CD4-positive, alpha-beta T cell treated with Interleukin-6 for 4 hours (primary cell): ENCODE measurements around the gene KIF26B.
"Not testable (repeated sequence)": the region's sequence is repeated elsewhere in the genome, so short reads cannot be mapped to it uniquely, and the experiment has no call there.

ENCODE experiments used
- DNase-seq: peaks from one replicate; pipeline ENCODE4 v3.0.0-alpha.2; 2020; ENCODE audit warnings: mixed read lengths

The KIF26B gene

DNA sequence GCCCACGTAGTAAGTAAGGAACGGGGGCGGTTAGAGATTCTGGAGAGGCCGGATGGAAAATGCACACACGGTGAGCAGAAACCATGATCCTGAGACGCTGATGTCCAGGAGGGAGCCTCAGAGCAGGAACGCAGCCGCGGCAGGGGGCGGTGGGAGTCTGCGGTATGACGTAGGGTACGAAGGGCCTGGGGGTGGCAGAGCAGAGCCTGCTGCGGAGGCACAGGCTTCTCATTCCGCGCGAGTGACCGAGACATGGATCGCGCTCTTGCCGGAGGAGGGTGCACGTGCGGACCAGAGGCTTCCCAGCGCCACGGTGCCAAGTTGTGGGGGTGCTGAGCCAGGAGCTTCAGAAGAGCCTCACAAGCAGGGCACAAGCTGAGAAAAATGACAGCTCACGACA lies 176.2 kb downstream of the KIF26B start:
- no peak for DNase-seq

- DNase-seq = no peak
Measured at GRCh38 chr1:245332085-245332484, 177.3 kb downstream of the KIF26B start.

DNA sequence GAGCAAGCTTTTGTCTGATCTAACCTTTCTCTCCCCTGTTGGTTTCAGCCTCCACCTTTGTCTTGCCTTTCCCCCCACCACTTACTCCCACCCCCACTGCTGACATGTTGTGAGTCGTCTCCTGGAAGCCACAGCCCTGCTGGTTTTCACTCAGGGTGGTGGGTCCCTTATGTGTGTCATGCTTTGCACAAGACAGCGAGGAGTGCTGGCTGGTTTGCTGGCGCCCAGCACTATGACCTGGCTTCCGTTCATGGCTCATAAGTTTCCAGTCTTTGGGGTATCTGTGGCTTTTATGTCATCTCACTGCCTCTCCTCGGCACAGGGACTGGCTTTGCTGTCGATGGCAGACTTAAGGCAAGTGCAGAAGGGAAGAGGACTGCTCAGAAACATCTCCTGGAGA lies 177.7 kb downstream of the KIF26B start:
- no peak for DNase-seq

- no peak for DNase-seq
Measured at GRCh38 chr1:245334235-245334634, 179.4 kb downstream of the KIF26B start.

DNA sequence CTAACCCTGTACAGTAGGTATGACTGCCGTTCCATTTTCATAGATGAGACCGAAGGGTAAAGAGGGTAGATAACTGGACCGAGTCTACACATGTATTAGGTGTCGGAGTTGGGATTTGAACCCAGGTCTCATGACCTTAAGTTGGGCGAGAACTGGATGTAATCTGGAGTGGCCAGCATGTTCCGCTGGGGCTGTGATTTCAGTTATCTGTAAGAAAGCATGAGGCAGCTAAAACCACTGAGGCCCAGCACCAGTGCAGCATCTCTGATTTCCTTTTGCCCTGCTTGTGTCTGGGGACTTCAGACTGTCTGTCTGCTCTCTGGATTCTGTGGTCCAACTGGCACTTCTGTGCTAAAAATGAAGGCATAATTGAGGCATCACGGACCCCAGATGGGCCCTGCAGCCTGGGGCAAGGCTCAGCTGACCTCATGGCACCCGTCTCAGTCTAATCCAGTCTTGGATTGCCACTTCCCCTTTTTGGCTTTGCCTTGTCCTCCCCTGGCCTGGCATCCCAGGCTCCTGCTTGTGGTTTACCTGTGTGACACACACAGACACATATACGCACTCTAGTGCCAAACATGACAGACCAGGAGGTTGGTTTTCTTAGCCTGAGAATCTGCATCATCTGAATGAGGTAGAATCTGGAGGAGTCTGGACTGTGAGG lies 180.2 kb downstream of the KIF26B start:
- DNase-seq = no peak

DNA sequence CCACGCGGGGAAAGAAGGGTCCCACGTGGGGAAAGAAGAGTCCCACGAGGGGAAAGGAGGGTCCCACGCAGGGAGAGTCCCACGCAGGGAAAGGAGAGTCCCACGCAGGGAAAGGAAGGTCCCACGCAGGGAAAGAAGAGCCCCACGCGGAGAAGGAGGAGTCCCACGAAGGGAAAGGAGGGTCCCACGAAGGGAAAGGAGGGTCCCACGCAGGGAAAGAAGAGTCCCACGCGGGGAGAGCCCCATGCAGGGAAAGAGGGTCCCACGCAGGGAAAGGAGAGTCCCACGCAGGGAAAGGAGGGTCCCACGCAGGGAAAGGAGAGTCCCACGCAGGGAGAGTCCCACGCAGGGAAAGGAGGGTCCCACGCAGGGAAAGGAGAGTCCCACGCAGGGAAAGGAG lies 180.9 kb downstream of the KIF26B start:
- not testable (repeated sequence) for DNase-seq

DNA sequence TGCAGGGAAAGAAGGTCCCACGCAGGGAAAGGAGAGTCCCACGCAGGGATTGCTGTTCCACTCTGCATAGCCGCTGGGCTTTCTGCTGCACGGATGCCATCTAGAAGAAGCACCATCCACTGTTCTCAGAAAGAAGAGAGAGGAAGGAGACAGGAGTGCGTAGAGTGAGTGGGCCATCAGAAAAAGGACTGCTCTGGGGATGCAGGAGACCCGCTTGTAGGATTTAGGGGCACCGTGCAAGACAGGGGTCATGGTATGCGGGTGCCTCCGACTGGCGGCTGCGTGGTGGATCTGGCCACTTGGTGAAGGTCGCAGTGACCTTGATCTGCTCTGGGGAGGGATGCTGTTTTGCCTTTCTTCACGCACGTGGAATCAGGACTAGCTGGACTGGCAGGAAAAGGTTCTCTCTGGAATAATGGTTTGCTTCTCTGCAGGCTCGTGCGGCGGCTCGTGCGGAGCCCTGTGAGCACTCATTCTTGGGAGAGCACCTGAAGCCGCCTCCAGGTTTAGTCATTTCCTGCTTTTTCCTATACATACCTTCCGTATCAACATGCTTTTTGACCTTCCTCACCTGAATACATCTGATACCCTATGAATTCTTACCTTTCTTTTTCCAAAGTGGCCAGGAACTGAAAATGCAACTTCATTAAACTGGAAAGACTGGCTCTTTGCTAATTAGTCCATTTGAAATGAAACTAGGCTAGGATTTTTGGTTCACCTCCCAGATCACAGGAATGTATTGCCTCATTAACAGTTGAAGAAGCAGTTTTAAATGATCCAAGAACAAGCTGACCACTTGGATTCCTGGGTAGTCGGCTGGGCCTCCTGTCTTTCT lies 181.6 kb downstream of the KIF26B start:
- DNase-seq = no peak

- not testable (repeated sequence) for DNase-seq
Measured at GRCh38 chr1:245336984-245337355, 182.2 kb downstream of the KIF26B start.

DNA sequence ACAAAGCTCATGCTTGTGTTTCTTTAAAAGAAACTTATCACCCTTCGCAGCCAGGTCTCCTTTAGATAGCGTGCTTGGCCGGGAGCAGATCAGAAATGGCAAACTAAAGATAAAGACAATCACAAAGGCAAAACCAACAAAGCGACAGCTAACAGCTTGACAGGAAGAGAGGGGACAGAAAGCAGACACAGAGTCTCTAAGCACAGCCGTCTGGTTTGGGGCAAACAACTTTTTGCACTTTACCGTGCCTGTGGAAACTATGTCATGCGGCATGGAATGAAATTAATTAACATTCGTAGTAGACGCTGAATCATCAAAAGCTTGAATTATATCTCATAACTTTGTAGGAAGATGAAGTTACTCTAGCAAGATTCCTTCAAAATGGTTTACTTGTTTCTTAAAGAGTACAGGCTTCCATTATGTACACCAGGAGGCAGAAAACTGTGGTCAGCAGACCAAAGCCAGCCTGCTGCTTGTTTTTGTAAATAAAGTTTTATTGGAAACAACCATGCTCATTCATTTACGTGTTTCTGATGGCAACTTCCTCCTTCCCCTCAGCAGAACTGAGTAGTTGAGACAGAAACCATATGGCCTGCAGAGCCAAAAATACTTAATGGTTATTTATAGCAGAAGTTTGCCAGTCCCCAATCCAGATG lies 183.2 kb downstream of the KIF26B start:
- no peak for DNase-seq

GRCh38 chr1:245338485-245338877 lies 183.7 kb downstream of the KIF26B start:
- no peak for DNase-seq

DNA sequence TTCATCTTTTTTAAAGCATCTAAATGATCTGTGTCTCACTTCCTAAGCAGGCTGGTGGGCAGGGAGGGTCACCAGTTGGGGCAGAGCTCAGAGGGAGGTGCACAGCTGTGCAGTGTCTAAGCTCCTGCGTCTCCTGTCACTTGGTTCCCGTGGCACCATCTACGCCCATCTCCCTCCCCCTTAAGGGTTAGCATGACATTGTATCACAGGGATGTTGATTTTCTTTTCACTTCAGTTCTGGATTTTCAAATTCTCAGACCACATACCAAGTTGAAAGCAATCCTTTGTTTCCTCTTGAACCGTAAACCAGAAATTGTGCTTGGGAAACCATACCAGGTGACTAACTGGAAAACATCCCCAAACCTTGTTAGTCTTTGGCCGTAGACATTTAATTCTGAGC lies 187.0 kb downstream of the KIF26B start:
- DNase-seq = no peak

- no peak for DNase-seq
Measured at GRCh38 chr1:245345191-245345884, 190.6 kb downstream of the KIF26B start.

DNA sequence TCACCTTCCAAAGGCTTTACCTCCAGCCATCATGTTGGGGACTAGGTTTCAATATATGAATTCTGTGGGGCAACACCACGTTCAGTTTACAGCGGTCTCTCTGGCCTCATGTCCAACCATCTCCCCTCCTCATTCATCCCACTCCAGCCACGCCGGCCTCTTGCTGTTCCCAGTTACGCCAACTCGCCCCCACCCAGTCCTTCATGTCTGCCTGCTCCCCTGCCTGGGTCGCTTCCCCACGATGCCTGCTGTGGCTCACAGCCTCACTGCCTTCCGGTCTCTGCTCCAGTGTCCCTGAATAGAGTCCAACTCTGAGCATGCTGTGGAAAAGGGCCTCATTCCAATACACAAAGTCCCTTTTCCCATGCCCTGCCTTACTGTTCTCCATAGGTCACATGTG lies 193.8 kb downstream of the KIF26B start:
- DNase-seq = no peak

DNA sequence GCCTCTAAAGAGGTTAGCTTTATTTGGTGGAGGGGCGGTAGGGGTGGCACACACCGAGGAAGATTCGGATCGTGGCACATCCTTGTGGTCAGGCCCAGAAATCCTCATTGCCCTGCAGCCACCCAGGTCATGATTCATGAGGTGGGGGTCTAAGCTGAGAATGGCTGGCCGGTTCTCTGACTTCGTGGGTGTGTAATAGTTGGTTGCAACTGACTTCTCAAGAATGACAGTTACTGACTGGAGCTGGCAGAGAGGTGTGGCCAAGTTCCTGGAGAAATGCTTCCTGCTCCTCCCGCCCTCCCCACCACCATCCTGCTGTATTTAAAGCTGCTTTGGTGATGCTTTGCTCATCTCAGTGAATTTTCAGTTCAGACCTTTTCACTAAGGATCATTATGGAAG lies 198.6 kb downstream of the KIF26B start:
- no peak for DNase-seq

GRCh38 chr1:245353915-245354775 lies 199.4 kb downstream of the KIF26B start:
- DNase-seq = no peak

DNA sequence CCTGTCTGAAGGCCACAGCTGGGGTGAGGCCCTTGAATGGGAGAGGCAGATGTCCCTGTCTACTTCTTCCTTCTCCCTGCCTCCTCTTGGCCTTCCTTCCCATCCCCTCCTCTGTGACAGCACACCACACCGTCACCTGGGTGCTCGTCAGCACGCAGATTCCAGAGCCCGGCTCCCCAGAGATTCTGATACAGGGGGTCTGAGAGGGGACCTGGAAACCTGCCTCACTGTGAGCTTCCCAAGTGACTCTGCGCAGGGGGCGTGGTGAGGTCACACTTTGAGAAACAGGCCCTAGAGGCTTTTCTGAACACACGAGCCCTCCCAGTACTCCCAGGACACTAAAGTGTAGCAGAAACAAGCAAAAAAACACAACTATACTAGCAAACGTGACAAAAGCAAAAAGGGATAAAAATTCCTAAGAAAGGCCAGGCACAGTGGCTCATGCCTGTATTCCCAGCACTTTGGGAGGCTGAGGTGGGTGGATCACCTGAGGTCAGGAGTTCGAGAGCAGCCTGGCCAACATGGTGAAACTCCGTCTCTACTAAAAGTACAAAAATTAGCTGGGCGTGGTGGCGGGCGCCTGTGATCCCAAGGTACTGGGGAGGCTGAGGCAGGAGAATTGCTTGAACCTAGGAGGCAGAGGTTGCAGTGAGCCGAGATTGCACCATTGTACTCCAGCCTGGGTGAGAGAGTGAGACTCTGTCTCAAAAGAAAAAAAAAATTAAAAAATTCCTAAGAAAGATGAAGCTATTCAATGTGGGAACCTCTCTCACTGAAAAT lies 201.3 kb downstream of the KIF26B start:
- not testable (repeated sequence) for DNase-seq

DNA sequence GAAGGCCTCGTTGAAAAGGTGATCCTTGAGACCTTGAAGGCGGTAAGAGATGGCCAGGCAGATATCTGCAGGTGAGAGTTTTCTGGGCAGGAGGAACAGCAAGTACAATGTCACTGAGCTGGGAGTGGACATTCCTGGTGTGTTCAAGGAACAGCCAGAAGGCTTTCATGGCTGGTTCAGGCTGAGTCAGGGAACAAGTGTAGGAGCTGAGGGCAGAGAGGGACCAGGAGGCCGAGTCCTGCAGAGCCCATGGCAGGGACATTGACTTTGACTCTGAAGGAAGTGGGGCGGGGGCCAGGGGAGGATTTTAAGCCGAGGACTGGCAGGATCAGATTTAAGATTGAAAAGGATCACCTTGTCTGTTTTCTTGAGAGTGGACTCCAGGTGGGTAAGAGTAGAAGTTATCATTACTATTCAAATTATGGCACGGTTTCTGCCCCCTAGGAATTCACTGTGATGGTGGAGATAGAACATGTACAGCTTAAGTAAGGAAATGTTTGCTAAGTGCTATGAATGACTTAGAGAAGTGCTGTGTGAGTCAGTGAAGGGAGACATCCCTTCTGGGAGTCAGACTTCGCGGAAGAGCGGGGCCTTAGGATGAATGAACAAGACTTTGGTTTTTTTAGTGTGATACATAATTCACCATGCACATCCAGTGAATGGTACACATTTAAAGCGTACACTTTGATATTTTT lies 202.3 kb downstream of the KIF26B start:
- DNase-seq = no peak

DNA sequence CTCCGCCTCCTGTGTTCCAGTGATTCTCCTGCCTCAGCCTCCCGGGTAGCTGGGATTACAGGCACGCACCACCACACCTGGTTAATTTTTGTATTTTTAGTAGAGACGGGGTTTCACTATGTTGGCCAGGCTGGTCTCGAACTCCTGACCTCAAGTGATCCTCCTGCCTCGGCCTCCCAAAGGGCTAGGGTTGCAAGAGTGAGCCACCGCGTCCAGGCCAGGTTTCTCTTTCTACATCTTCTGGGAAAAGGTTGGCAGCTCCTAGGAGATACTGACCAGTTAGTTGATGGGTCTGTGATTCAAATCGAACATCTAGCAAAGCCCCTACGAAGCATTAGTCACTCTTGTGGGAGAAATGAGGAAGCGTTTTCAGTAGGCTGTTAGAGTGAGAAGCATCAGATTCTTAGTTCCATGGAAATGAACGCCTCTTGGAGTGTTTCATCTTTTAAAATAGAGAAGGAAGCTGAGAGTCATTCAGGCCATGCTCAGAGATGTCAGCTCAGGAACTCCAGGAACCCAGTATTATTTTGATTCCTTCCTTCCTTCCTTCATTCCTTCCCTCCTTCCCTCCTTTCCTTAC lies 204.4 kb downstream of the KIF26B start:
- DNase-seq = not testable (repeated sequence)

- no peak for DNase-seq
Measured at GRCh38 chr1:245361065-245361464, 206.3 kb downstream of the KIF26B start.

- DNase-seq = no peak
Measured at GRCh38 chr1:245361951-245362350, 207.2 kb downstream of the KIF26B start.
